Stimulated activated CD4-positive, alpha-beta T cell treated with anti-CD3 and anti-CD28 coated beads, Interleukin-1b, Interleukin-23, amount 100 ng/mL, for 48 hours (primary cell): ENCODE results near the gene CLDN9.

Experiments used
- DNase-seq: peaks from one replicate; pipeline ENCODE4 v3.0.0-alpha.2; 2020

Gene CLDN9

GRCh38 chr16:2975161-2975795 is 37.4 kb upstream of the CLDN9 start:
- DNase-seq, result no peak

- no peak for DNase-seq
Measured at GRCh38 chr16:2976201-2976600, 36.5 kb upstream of the CLDN9 start.

GRCh38 chr16:2976673-2977072 is 36.0 kb upstream of the CLDN9 start:
- DNase-seq, result no peak

GRCh38 chr16:2977440-2977839 is 35.3 kb upstream of the CLDN9 start:
- DNase-seq, result no peak

- peak; percentile 37 for DNase-seq
Measured at GRCh38 chr16:2979669-2980226, 33.0 kb upstream of the CLDN9 start.

- DNase-seq, result peak; percentile 93
Measured at GRCh38 chr16:2980227-2981176, 32.2 kb upstream of the CLDN9 start, which contains the start of gene PKMYT1. TSS of gene PKMYT1 (minus strand) at chr16:2980446. CDS start at chr16:2979657, 789 bp downstream.

GRCh38 chr16:2981177-2981898 is 31.4 kb upstream of the CLDN9 start:
- no peak for DNase-seq

GRCh38 chr16:2981899-2982250 is 30.8 kb upstream of the CLDN9 start:
- DNase-seq, result no peak

- DNase-seq, result no peak
Measured at GRCh38 chr16:2982402-2982801, 30.3 kb upstream of the CLDN9 start.

GRCh38 chr16:2983706-2984136 is 29.0 kb upstream of the CLDN9 start:
- peak; percentile 82 for DNase-seq

GRCh38 chr16:2985462-2985861 is 27.3 kb upstream of the CLDN9 start:
- DNase-seq, result no peak

GRCh38 chr16:2985893-2986355 is 26.8 kb upstream of the CLDN9 start:
- DNase-seq, result no peak

- no peak for DNase-seq
Measured at GRCh38 chr16:2986623-2987188, 26.0 kb upstream of the CLDN9 start.

GRCh38 chr16:2987286-2987685 is 25.4 kb upstream of the CLDN9 start:
- DNase-seq, result no peak

- DNase-seq, result no peak
Measured at GRCh38 chr16:2987833-2988232, 24.9 kb upstream of the CLDN9 start.

GRCh38 chr16:2988590-2989099 is 24.1 kb upstream of the CLDN9 start:
- no peak for DNase-seq

GRCh38 chr16:2990891-2991290 is 21.8 kb upstream of the CLDN9 start:
- no peak for DNase-seq

GRCh38 chr16:2991566-2992261 is 21.0 kb upstream of the CLDN9 start:
- no peak for DNase-seq

- DNase-seq, result no peak
Measured at GRCh38 chr16:2992383-2993081, 20.2 kb upstream of the CLDN9 start.

- no peak for DNase-seq
Measured at GRCh38 chr16:2996298-2996697, 16.4 kb upstream of the CLDN9 start.

GRCh38 chr16:2999929-3000328 is 12.8 kb upstream of the CLDN9 start:
- no peak for DNase-seq
